ENCODE measurements around the gene HS6ST2. TPM values are rescaled to one million over a fixed set of nuclear protein-coding genes. Genes with fewer than 3 reads are reported as not detected.

The HS6ST2 gene
- total RNA-seq, 1 donor from 2014 or later = 0.30 TPM

DNA sequence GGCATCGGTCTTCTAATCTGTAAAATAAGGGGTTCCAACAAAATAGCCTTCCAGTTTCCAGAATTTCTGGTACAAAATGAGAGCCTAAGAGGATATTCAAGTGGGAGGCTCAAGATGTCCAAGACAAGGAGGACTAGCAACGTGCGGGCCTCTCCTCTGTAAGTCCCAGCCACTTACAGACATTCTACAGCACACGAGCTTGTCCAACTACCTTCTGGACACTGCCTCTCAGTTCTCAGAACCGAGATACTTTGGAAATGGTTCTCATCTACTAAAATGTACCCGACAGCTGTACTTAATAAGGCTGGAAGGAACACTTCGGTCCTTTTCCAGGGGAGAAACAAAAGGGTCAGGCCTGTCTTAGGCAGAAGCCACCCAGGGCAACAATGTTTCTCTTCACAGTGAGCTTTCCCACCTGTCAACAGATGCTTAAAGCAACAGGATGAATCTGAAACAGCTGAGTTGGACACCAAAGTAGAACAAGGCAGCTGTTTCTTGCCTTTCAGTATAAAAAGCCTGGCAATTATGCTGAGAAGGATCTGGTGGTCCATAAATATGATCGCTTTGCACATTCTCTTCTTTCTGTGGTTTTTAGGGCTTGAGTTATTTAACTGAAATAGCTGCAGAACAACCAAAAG lies 127.0 kb downstream of the HS6ST2 start:
- no peaks in the 10 kb centered on the region for H3K36me3 Mint-ChIP-seq (ENCODE audit: low read depth)
- no peaks in the 10 kb centered on the region for H3K4me1 Mint-ChIP-seq (ENCODE audit: low read depth)
- no peak for DNase-seq (ENCODE audit: low spot score)
- H3K4me3 Mint-ChIP-seq (ENCODE audit: low read depth) = no peak overlapping the region
- no peaks in the 10 kb centered on the region for H3K27me3 Mint-ChIP-seq (ENCODE audit: low read depth)
- intact Hi-C loops (cut with micrococcal nuclease) = no loop called here
- no peak overlapping the region for H3K27ac Mint-ChIP-seq
- H3K9me3 Mint-ChIP-seq = no peaks in the 10 kb centered on the region

GRCh38 chrX:132822634-132823012 lies 135.8 kb downstream of the HS6ST2 start:
- Mint-ChIP-seq H3K27ac (no peak overlapping the region), H3K9me3 (no peaks in the 10 kb centered on the region), H3K4me1 (ENCODE audit: low read depth) (no peaks in the 10 kb centered on the region), H3K36me3 (ENCODE audit: low read depth) (no peaks in the 10 kb centered on the region), H3K4me3 (ENCODE audit: low read depth) (no peak overlapping the region), H3K27me3 (ENCODE audit: low read depth) (no peaks in the 10 kb centered on the region)
- DNase-seq (ENCODE audit: low spot score) = no peak
- intact Hi-C loops (cut with micrococcal nuclease) = no loop called here

- intact Hi-C loops (cut with micrococcal nuclease) = no loop called here
- Mint-ChIP-seq H3K4me3 (ENCODE audit: low read depth) (no peak overlapping the region), H3K27me3 (ENCODE audit: low read depth) (no peaks in the 10 kb centered on the region), H3K27ac (no peak overlapping the region), H3K36me3 (ENCODE audit: low read depth) (no peaks in the 10 kb centered on the region), H3K9me3 (no peaks in the 10 kb centered on the region), H3K4me1 (ENCODE audit: low read depth) (no peaks in the 10 kb centered on the region)
- DNase-seq (ENCODE audit: low spot score) = no peak
Measured at GRCh38 chrX:132821974-132822633, 136.3 kb downstream of the HS6ST2 start.

DNA sequence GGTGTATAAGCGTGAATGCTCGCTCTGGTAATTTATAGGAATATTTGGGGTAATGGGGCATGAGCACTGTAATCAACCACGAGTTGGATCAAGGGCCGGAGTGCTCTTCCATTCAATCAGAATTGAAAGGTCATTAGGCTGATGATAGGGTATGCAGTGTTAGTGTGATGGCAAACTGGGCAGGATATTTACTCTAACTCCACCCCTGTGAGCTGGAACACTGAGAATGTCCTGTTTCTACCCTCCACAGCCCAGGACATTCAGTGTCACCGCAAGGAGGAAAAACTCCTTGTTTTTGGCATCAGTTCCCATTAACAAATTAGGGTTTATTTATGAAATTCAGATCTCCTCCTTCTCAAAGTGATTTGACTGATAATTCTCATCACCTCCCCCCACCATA lies 137.8 kb downstream of the HS6ST2 start:
- no peak overlapping the region for H3K4me3 Mint-ChIP-seq (ENCODE audit: low read depth)
- no peaks in the 10 kb centered on the region for H3K36me3 Mint-ChIP-seq (ENCODE audit: low read depth)
- H3K27ac Mint-ChIP-seq = no peak overlapping the region
- intact Hi-C loops (cut with micrococcal nuclease) = no loop called here
- H3K27me3 Mint-ChIP-seq (ENCODE audit: low read depth) = no peaks in the 10 kb centered on the region
- H3K4me1 Mint-ChIP-seq (ENCODE audit: low read depth) = no peaks in the 10 kb centered on the region
- H3K9me3 Mint-ChIP-seq = no peaks in the 10 kb centered on the region
- DNase-seq (ENCODE audit: low spot score) = no peak

GRCh38 chrX:132819711-132820264 lies 138.6 kb downstream of the HS6ST2 start:
- H3K36me3 Mint-ChIP-seq (ENCODE audit: low read depth) = no peaks in the 10 kb centered on the region

GRCh38 chrX:132818638-132819037 lies 139.8 kb downstream of the HS6ST2 start:
- Mint-ChIP-seq H3K4me3 (ENCODE audit: low read depth) (no peak overlapping the region), H3K9me3 (no peaks in the 10 kb centered on the region), H3K36me3 (ENCODE audit: low read depth) (no peaks in the 10 kb centered on the region), H3K4me1 (ENCODE audit: low read depth) (no peaks in the 10 kb centered on the region), H3K27ac (no peak overlapping the region), H3K27me3 (ENCODE audit: low read depth) (no peaks in the 10 kb centered on the region)
- no peak for DNase-seq (ENCODE audit: low spot score)
- intact Hi-C loops (cut with micrococcal nuclease) = no loop called here

More at GRCh38 chrX:132819711-132820264, 138.6 kb downstream of the HS6ST2 start:
- Mint-ChIP-seq H3K4me3 (ENCODE audit: low read depth) (no peak overlapping the region), H3K9me3 (no peaks in the 10 kb centered on the region), H3K4me1 (ENCODE audit: low read depth) (no peaks in the 10 kb centered on the region), H3K27me3 (ENCODE audit: low read depth) (no peaks in the 10 kb centered on the region), H3K27ac (no peak overlapping the region)
- no peak for DNase-seq (ENCODE audit: low spot score)
- intact Hi-C loops (cut with micrococcal nuclease) = no loop called here

- intact Hi-C loops (cut with micrococcal nuclease) = no loop called here
- no peaks in the 10 kb centered on the region for H3K36me3 Mint-ChIP-seq (ENCODE audit: low read depth)
- H3K4me1 Mint-ChIP-seq (ENCODE audit: low read depth) = no peaks in the 10 kb centered on the region
- peaks cover 2% of the 10 kb centered on the region for H3K27me3 Mint-ChIP-seq (ENCODE audit: low read depth)
- no peak overlapping the region for H3K27ac Mint-ChIP-seq
- H3K9me3 Mint-ChIP-seq = no peaks in the 10 kb centered on the region
- H3K4me3 Mint-ChIP-seq (ENCODE audit: low read depth) = no peak overlapping the region
- no peak for DNase-seq (ENCODE audit: low spot score)
Measured at GRCh38 chrX:132815643-132816042, 142.8 kb downstream of the HS6ST2 start.

- Mint-ChIP-seq H3K27me3 (ENCODE audit: low read depth) (peaks cover 2% of the 10 kb centered on the region), H3K27ac (no peak overlapping the region), H3K9me3 (no peaks in the 10 kb centered on the region), H3K4me1 (ENCODE audit: low read depth) (no peaks in the 10 kb centered on the region), H3K4me3 (ENCODE audit: low read depth) (no peak overlapping the region), H3K36me3 (ENCODE audit: low read depth) (no peaks in the 10 kb centered on the region)
- intact Hi-C loops (cut with micrococcal nuclease) = no loop called here
- DNase-seq (ENCODE audit: low spot score) = no peak
Measured at GRCh38 chrX:132810964-132811712, 147.3 kb downstream of the HS6ST2 start.

GRCh38 chrX:132810488-132810887 lies 147.9 kb downstream of the HS6ST2 start:
- Mint-ChIP-seq H3K9me3 (no peaks in the 10 kb centered on the region), H3K4me3 (ENCODE audit: low read depth) (no peak overlapping the region), H3K27me3 (ENCODE audit: low read depth) (peaks cover 2% of the 10 kb centered on the region), H3K36me3 (ENCODE audit: low read depth) (no peaks in the 10 kb centered on the region), H3K4me1 (ENCODE audit: low read depth) (no peaks in the 10 kb centered on the region), H3K27ac (no peak overlapping the region)
- intact Hi-C loops (cut with micrococcal nuclease) = no loop called here
- DNase-seq (ENCODE audit: low spot score) = no peak

DNA sequence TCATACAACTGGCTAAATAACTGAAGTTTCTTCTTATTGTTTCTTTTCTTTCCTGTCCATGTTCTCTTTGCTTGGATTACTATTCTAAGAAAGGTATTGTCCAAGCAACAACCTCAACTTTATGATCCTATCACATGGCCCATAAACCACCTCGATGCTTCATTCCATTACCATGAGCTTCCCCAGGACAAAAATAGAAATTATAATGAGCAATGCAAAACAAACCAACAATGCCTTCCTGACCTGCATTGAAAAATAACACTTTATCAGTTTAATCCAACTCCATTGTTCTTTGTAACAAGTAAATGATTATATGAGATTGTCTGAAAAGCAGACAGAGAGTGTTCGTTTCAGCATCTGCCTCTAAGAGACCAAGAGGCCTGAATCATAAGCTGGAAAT lies 148.8 kb downstream of the HS6ST2 start:
- DNase-seq (ENCODE audit: low spot score) = no peak
- Mint-ChIP-seq H3K4me3 (ENCODE audit: low read depth) (no peak overlapping the region), H3K9me3 (no peaks in the 10 kb centered on the region), H3K27me3 (ENCODE audit: low read depth) (peaks cover 2% of the 10 kb centered on the region), H3K27ac (no peak overlapping the region), H3K36me3 (ENCODE audit: low read depth) (no peaks in the 10 kb centered on the region), H3K4me1 (ENCODE audit: low read depth) (no peaks in the 10 kb centered on the region)
- intact Hi-C loops (cut with micrococcal nuclease) = no loop called here

DNA sequence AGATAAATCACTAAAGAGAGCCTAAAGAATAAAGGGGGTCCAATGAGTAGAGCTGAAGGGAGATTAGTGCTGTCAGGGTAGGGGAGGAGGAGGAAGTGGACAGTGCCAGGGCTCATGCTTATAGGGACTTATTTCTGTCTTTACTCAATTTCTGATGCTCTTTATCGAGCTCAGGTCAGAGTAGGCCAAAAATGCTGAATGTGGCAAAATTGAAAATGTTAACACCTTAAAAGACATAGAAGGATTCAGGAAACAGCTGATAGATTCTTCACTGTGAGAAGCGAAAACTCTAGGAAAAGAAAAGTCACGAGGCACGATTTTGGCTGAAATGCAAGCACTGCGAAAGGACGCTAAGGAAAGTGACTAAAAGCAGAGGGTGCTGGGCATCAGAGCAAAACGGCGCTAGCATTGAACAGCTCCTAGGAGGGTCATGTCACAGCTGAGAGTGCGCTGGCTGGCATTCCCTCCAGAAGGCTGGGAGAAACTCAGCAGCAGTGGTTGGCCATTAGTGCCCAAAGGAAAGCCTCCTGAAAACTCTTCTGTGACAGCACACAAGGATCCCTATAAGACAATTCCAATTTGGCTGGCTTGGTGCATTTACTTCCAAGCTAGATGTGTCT lies 150.9 kb downstream of the HS6ST2 start:
- H3K4me3 Mint-ChIP-seq (ENCODE audit: low read depth) = no peak overlapping the region
- no peaks in the 10 kb centered on the region for H3K9me3 Mint-ChIP-seq
- no peaks in the 10 kb centered on the region for H3K36me3 Mint-ChIP-seq (ENCODE audit: low read depth)
- H3K4me1 Mint-ChIP-seq (ENCODE audit: low read depth) = no peaks in the 10 kb centered on the region
- DNase-seq (ENCODE audit: low spot score) = no peak
- H3K27me3 Mint-ChIP-seq (ENCODE audit: low read depth) = no peaks in the 10 kb centered on the region
- H3K27ac Mint-ChIP-seq = no peak overlapping the region
- intact Hi-C loops (cut with micrococcal nuclease) = no loop called here

DNA sequence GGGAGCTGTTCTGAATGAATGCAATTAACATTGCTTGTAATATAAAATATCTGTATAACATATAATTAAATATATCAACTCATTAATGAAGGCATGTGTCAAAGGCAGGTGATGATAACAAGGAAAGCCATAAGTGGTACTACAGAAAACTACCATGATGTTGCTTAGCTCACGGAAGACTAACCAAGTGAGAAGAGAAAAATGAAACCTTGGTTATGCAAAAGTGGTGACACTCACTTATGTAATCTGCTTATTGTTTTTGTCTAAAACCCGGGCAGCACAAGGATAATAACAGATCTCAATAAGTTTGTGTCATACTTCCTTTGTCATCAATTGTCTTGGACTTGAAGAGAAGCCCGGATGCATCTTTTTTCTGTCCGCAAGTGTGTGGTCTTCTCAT lies 156.4 kb downstream of the HS6ST2 start:
- Mint-ChIP-seq H3K27me3 (ENCODE audit: low read depth) (no peaks in the 10 kb centered on the region), H3K36me3 (ENCODE audit: low read depth) (no peaks in the 10 kb centered on the region), H3K9me3 (no peaks in the 10 kb centered on the region), H3K4me1 (ENCODE audit: low read depth) (no peaks in the 10 kb centered on the region), H3K4me3 (ENCODE audit: low read depth) (no peak overlapping the region), H3K27ac (no peak overlapping the region)
- intact Hi-C loops (cut with micrococcal nuclease) = no loop called here
- DNase-seq (ENCODE audit: low spot score) = no peak

GRCh38 chrX:132795181-132795580 lies 163.2 kb downstream of the HS6ST2 start:
- Mint-ChIP-seq H3K27me3 (ENCODE audit: low read depth) (no peaks in the 10 kb centered on the region), H3K4me1 (ENCODE audit: low read depth) (no peaks in the 10 kb centered on the region), H3K4me3 (ENCODE audit: low read depth) (no peak overlapping the region), H3K36me3 (ENCODE audit: low read depth) (no peaks in the 10 kb centered on the region), H3K27ac (no peak overlapping the region), H3K9me3 (no peaks in the 10 kb centered on the region)
- no peak for DNase-seq (ENCODE audit: low spot score)
- intact Hi-C loops (cut with micrococcal nuclease) = no loop called here
